ENCODE measurements around the gene PPP3CA.

- TF ChIP-seq PHF8 (conservative IDR thresholded peaks at IDR 0.05; ENCODE audit: low read depth, low read length), result no peak
- TF ChIP-seq CTCF (IDR thresholded peaks at IDR 0.05; ENCODE audit: control extremely low read depth in 1 of 3, insufficient read depth in 1 of 3, low read depth in 1 of 3, low read length in 3 of 3), result no peak
- TF ChIP-seq USF2 (IDR thresholded peaks at IDR 0.05; ENCODE audit: low read length), result no peak
- no peak for TF ChIP-seq POLR2A (IDR thresholded peaks at IDR 0.05; ENCODE audit: control extremely low read depth in 1 of 2, low read depth in 2 of 2, low read length in 2 of 2)
- TF ChIP-seq POLR2AphosphoS5 (IDR thresholded peaks at IDR 0.05; ENCODE audit: low read depth, low read length), result no peak
- no peak for TF ChIP-seq JUN (IDR thresholded peaks at IDR 0.05; ENCODE audit: low read depth, low read length)
Observed at GRCh38 chr4:101010987-101011386, 336.3 kb downstream of the PPP3CA start.

All from H1 (cell line).